AG09309 (cell line): ENCODE measurements around the gene AGPAT3.

Experiments
- DNase-seq: peaks from one replicate; pipeline ENCODE4 v3.0.0-alpha.2; 2010; ENCODE audit warnings: low read depth
- H3K4me3 ChIP-seq: 2 replicates; pipeline ENCODE4 v1.5.1; 2011; ENCODE audit warnings: mild to moderate bottlenecking, low read depth, low read length, moderate library complexity; ENCODE audit not compliant: control insufficient read depth
- CTCF ChIP-seq: IDR thresholded peaks from 2 replicates; pipeline ENCODE4 v1.5.1; 2011; ENCODE audit warnings: mild to moderate bottlenecking, low read depth, low read length, inconsistent platforms; ENCODE audit not compliant: insufficient read depth, control insufficient read depth; ENCODE audit errors: missing control alignments

Gene AGPAT3

GRCh38 chr21:43940329-43941050 lies 75.5 kb downstream of the AGPAT3 start:
- H3K4me3 ChIP-seq: no peak overlapping the region
- no peak for DNase-seq
- no peak for TF ChIP-seq CTCF

DNA sequence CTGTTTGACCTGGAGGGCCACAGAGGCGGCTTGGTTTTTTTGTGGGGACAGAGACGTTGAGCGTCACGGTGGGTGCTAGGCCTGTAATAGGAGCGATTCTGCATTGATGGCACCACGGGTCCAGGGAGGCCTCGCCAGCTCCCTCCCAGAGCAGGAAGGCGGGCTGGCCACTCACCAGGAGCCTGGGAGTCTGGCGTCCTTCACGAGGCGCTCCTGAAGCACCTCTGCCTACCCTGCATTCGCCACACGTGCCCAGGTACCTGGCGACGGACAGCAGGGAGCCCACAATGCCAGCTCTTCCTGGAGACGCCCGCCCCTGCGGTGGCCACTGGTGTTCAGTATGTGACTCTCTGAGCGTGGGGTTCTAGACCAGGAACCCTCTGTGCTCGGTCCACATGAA lies 77.2 kb downstream of the AGPAT3 start:
- no peak for TF ChIP-seq CTCF
- H3K4me3 ChIP-seq: no peak overlapping the region
- no peak for DNase-seq

- no peak for TF ChIP-seq CTCF
- H3K4me3 ChIP-seq: no peak overlapping the region
- no peak for DNase-seq
These were observed 77.6 kb downstream of the AGPAT3 start for GRCh38 chr21:43942621-43943020.

DNA sequence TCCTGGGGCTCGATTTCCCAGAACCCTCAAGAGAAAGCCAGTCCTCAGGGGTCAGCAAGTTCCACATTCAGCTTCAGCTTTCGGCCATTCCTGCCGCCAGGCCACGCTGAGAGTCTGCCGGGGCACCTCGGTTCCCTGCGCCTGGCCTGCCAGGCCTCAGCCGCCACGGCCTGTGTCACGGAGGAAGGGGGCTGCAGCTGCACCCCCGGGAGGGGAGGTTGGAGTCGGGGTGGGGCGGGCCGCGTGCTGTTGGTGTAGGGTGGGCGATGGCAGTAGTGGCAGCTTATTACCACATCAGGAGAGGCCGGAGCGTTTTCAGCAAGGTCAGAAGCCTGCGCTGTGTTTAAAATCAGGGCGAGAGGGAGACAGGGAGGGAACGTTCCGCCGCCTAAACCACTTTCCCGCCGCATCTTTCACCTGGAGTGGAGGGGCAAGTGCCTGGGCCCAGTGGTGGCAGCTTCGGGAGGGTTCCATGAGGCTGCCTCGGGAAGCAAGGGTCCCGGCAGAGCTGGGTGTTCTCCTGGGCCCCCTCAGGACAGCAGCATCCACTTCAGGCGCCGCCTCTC lies 78.6 kb downstream of the AGPAT3 start:
- TF ChIP-seq CTCF: no peak
- DNase-seq: no peak
- H3K4me3 ChIP-seq: no peak overlapping the region

DNA sequence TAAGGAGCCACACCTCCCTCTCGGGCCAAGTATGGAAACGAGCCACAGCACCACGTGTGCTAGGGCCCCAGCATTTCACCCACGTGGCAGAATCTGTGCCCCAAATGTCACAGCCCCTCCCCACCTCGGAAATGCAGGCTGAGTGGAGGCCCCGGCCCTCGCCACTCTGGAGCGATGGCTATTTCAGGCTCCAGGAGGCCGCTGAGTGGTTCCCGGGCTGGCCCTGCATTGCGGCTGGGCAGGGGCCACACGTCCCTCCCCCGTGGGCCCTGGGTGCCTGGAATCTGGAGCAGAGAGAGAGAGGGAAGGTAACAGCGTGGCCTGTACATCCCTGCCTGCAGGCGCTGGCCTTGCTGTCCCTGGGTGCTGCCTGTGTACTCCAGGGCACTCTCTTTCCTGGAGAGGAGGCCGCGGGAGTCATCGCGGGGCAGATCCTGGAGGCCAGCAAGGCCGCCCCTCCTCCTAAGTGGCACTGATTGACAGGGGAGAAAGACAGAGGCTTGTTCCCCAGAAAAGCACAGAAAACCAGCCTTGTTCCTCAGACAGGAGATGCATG lies 79.1 kb downstream of the AGPAT3 start:
- no peak for TF ChIP-seq CTCF
- no peak for DNase-seq

DNA sequence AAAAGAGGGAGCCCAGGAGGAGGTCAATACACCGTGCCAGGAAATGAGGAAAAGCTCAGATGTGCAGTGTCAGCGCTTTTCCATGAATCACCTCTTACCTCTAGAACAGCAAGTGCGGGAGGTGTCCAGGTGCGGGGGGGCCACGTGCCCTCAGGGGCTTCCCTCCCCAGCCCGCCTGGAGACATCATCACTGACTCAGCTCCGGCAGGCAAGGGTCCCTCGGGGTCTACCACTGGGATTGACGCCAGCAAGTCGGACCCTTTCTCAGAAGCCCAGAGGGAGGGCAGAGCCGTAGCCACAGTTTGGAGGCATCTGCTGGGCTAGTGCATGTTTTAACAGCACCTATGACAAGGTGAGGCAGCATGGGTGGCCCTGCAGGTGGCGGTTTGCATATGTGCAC lies 79.7 kb downstream of the AGPAT3 start:
- H3K4me3 ChIP-seq: no peak overlapping the region
- TF ChIP-seq CTCF: no peak
- no peak for DNase-seq

More for the DNA sequence above, 79.1 kb downstream of the AGPAT3 start:
- H3K4me3 ChIP-seq: no peak overlapping the region
